Measurements from ENCODE around the gene SCFD1.

- TF ChIP-seq CTCF (conservative IDR thresholded peaks at IDR 0.05 in 1 of 2, IDR thresholded peaks at IDR 0.05 in 1 of 2; ENCODE audit: low read depth in 1 of 2, low read length in 2 of 2) (no peak), EZH2 (IDR thresholded peaks at IDR 0.05; ENCODE audit: low read length, missing control alignments) (no peak)
Observed at GRCh38 chr14:30651937-30652336, 29.8 kb downstream of the SCFD1 start.

All from fibroblast of lung (primary cell).